HTR-8/SVneo (cell line): Measurements from ENCODE around the gene ALDH3B1.
A peak's percentile ranks its signal among the peaks of the same experiment; 100 is the strongest.

Experiments
- DNase-seq: peaks from one replicate; pipeline ENCODE4 v3.0.0; 2011; ENCODE audit warnings: low spot score, mixed read lengths; ENCODE audit not compliant: insufficient read length
- FAIRE-seq: peaks from 2 replicates; lab custom pipeline; 2011; peaks lifted over from hg19 to GRCh38; lab: Jason Lieb, UNC

Gene ALDH3B1

DNA sequence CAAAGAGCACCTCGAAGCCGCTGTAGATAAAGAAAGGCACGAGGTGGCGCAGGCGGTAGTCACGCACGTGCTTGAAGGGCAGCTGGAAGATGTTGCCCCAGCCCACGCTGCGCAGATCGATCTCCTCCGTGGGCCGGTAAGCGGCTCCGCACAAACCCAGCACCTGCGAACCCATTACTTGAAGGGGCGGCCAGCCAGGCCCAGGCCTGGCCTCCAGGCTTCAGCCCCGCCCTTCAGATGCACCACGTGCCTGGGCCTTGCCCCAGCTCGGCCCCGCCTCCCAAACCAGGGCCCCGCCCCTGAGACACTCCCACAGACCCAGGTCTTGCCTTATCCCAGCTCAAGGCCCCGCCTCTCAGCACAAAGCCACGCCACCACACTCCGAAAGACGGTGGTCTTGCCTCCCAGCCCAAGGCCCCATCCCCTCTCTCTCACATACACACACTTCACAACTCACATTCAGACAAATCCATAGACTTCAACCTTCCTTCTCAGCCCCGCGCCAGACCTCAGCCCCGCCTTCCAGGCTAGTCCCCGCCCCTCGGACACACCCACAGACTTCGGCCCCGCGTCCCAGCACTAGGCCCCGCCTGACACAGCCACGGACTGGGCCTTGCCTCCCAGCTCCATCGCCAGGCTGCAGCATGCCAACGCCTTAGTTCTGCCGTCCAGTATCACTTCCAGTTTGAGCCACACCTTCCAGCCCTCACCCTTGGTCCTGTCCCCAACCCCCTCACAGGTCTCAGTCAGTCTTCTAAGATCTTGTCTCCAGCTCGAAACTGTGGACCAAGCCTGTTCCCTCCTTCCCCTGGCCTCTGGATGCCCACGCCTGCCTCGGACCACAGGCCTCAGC, 13.3 kb upstream of the ALDH3B1 start:
- DNase-seq (no peak), FAIRE-seq (no peak)

DNA sequence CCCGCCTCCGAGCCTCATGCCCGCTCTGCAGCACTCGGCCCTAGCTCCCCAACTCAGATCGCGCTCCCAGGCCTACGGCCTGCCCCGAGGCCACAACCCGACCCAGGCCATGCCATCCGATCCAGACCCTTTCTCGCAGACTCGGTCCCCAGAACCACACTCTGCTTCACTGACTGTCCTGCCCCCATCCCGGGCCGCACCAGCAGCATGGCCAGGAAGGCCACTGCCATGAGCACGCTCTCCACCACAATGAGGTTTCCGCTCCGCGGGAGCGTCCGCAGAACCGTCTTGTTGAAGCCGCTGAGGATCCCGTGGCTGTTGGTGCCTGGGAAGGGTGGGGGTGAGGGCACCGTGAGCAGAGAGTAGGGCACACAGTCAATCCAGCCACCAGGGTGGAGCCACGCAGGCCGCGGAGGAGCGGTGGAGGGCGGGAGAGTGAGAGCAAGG, 12.6 kb upstream of the ALDH3B1 start:
- DNase-seq: no peak
- FAIRE-seq: no peak

DNA sequence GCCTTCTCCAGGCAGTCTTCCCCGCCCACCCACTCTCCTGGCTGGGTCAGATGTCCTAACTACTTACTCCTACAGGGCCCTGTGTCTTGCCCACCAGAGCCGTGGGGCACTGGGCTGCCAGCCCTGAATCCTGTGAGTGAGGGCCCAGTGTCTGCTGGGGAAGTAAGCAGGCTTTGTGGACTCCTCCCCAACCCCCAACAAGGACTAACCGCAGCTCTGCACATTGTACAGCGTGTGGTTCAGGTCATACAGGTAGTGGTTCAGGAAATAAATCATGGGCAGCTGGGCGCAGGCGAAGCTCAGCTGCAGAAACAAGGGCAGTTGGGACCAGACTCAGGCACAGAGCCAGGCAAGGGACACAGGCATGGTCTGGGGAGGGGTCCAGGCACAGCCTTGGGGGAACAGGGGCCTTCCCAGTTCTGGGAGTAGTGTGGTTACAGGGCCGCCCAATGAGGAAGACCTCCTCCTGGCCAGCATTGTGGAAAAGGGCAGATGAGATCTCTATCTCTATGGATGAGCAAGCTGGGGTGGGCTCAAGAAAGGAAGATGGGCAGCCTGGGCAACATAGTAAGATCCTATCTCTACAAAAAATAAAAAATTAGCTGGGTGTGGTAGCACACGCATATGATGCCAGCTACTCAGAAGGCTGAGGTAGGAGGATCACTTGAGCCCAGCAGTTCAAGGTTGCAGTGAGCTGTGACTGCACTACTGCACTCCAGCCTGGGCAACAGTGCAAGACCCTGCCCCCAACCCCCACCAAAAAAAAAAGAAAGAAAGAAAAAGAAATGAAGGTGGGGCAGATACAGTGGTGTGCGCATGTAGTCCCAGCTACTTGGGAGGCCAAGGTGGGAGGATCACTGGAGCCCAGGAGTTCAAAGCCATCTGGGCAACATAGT, 11.7 kb upstream of the ALDH3B1 start:
- FAIRE-seq: no peak
- no peak for DNase-seq

DNA sequence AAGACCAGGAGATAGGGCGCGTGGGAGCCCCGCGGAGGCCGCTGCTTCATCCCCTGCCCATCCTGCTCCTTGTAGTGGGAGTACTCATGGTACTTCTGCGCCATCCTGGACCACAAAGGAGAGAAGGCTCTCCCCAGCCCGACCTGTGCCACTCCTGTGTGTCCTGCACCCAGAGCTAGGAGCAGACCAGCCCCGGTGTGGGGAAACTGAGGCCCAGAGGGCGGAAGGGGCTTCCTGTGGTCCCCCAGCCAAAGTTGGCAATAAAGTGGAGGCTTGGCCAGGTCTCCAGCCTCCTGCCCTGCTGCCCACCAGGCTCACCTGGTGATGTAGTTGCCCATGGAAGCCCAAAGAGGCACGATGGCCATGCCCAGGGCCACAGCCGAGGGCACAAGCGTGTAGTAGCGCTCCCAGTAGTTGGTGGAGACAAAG, 10.9 kb upstream of the ALDH3B1 start:
- DNase-seq (no peak), FAIRE-seq (no peak)

DNA sequence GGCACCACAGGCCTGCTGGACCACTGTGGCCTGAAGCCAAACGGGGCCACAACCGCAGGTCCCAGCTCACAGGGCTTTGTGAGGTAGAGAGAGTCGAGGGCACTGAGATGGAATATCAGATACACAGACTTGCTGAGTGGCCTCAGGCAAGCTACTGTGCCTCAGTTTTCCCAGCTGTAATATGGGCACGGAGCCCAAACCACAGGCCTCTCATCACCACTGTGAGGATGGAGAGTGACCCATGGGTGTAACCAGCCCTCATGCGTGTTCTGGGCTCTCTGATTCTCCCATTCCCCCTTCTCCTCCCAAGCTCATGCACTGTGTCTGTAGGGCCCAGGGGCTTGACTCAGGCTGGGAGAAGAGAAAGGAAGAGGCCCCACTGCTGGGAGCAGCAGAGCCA, 10.4 kb upstream of the ALDH3B1 start:
- FAIRE-seq (no peak), DNase-seq (no peak)

DNA sequence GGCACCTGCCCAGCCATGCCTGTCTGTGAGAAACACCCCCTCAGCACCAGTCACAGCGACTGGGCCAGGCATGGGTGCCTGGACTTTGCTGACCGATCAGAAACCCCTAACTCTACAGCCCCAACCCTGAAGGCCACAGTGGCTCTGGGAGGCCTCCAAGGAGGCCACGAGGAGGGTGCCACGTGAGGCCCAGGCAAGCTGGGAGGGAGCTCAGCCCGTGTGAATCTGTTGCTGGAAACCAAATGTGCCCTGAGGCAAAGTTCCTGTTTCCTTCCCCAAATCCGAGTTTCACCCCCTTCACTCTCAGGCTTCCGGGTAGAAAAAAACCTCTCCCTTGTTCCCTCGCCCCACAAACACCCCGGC, 7.6 kb upstream of the ALDH3B1 start:
- DNase-seq (no peak), FAIRE-seq (no peak)

DNA sequence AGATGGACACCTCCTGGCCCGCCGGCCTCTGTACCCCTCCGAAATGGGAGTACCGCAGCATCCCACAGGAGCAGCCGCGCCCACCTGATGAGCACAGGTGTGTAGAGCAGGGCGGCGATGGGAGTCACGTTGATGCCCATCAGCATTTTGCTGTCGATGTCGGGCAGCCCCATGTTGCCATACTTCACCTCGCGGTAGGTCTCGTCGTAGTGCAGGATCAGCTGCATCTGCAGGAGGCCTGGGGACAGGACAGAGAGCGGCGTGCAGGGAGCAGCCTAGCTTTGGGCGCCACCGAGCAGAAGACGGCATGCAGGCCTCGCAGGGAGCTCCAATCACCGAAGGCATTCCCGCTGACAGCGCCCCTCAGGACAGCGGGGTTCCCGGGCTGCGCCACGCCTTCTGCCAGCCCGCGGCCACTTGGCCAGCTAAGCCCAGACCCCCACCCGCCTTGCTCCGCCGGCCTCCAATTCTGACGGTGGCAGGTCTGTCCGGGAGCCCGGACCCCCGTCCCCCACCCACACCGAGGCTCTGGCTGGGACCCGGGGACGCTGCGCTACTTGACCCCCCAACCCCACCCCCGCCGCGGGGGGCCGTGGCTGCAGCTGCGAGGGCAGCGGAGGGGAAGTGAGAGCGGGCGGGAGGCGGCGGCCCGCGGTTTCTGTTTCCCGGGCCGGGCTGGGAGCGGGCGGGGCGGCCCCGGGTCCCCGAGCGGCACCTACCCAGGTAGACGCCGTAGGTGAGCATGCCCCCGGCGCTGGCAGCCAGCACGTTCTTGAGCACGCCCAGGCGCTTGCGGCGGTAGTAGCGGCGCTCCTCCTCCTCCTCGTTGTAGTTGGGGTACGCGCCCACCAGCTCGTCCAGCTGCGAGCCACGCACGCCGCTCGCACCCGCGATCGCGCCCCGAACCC, 6.9 kb upstream of the ALDH3B1 start:
- no peak for DNase-seq
- FAIRE-seq: peak; percentile 93

DNA sequence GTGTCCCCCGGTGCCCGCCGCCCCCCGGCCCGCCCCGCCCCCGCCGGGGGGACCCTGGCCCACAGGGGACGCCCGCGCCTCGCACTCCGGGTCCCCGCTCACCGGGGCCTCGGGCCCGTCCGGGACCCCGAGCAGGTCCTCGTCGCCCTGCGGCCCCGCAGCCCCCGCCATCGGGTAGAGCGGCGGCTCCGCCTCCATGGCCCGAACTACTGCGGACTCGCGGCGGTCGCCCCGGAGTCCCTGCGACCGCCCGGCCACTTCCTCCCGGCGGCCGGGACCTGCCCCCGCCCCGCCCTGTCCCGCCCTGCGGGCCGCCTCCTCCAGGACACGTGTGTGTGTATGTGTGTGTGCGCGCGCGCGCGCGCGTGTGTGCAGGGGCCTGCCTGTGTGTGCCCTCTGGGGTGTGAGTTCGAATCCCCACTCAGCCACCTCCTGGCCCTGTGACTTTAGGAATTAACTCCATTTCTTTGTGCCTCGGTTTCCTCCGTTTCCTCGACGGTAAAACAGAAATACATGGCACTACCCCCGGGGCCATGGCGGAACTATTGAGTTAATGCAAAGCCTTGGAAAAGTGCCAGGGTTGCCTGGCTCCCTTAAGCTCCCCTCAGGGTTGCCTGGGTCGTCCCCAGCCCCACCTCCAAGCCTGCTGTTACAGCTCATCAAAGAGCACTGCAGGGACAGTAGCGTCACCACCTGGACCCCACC, 6.1 kb upstream of the ALDH3B1 start, which contains the start of gene UNC93B1:
TSS of gene UNC93B1 (minus strand) at position 252 of the 705 bp plus-strand sequence. CDS start at position 198, 54 bp downstream.
- DNase-seq (peak; percentile 93), FAIRE-seq (peak; percentile 98)

DNA sequence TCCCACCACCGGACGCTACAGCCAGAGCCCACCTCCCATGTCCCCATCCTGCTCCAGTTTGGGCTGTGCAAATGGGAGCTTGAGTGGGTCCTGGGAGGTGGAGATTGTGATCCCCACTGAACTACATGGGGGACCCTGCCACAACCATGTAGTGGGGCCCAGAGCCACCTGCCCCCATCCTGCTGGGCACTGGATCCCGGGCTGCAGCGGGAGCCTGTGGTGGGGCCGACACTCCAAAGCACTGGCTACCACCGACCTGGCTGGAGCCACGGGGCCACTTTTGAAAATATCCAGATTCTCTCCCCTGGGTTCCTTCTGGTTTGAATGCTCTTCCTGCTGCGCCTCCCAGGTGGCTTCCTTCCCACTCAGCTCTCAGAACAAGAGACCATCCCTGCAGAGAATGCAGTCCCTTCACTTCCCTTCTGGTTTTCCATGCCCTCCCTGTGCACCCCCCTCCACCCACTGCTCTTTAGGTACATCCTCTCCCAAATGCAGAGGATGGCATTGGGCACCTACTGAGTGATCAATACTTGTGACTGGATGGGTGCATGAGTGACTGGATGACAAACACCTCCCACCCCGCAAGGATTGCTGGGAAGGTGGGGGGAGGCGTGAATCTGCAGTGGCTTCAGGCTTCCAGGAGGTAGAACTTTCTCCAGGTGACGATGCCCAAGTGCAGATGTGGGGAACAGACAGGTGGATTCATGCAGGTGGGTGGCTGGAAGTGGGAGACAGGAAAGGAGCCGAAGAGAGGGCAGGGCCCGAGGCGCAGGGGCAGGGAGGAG, 5.4 kb upstream of the ALDH3B1 start:
- peak; percentile 85 for FAIRE-seq
- no peak for DNase-seq

DNA sequence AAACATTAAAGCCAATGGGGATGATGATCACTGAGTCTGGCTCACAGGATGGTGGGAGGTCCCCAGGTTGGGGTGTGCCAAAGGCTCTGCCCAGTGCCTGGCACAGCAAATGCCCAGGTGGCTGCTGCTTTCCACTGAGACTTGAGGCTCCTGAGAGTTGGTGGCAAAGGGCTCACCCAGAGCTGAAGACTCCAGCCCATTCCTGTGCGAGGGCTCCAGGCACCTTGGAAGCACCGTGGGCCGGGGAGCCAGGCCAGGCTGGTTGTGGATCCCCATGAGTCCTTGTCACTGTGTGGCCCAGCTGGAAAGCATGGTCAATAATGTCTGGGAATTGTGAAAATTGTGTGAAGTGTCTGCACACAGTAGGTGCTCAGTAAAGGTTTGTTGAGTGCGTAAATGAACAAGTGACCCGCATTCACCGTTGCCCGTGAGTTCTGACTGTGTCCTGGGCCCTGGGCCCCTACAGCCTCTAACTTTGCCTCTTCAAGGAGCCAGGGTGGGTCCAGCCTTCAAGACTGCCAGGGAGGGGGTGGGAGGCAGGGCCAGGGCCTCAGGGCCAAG, 3.4 kb upstream of the ALDH3B1 start:
- FAIRE-seq (peak; percentile 62), DNase-seq (no peak)

DNA sequence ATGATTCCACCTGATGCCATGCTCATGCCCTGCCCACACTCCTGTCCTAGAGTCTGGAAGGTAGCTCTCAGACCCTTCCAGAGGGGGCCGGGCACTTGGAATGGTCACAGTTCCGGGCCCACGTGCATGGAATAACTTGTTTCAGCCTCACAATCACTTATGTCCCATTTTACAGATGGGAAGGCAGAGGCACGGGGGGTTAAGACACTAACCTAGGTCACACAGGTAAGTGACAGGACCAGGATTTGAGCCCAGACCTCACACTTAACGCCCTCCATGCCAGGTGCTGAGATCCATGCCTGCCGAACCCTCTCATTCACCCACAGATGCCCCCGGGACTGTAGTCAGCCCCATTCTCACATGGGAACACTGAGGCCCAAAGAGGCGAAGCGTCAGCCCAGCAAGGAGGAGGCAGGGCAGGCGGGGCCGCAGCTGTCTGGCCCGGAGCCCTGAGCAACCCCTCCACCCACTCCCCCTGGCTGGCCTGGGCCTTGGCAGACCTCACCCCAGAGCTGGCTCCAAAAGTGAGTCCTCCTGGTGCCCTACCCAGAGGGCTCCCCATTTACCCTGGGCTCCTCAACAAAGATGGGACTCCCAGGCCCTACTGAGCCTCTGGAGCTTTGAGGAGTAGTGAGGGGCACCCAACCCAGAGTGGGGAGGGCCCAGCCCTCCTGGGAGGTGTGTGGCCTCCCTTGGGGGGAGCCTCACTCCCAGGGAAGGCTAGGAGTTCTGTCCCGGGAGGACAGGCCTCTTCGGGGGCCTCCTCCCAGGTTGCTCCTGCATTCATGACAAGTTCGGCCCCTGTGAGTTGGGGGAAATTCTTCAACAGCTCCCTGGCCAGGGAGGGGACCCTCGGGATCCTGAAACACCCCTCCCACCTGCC, 2.4 kb upstream of the ALDH3B1 start:
- DNase-seq (no peak), FAIRE-seq (peak; percentile 52)

DNA sequence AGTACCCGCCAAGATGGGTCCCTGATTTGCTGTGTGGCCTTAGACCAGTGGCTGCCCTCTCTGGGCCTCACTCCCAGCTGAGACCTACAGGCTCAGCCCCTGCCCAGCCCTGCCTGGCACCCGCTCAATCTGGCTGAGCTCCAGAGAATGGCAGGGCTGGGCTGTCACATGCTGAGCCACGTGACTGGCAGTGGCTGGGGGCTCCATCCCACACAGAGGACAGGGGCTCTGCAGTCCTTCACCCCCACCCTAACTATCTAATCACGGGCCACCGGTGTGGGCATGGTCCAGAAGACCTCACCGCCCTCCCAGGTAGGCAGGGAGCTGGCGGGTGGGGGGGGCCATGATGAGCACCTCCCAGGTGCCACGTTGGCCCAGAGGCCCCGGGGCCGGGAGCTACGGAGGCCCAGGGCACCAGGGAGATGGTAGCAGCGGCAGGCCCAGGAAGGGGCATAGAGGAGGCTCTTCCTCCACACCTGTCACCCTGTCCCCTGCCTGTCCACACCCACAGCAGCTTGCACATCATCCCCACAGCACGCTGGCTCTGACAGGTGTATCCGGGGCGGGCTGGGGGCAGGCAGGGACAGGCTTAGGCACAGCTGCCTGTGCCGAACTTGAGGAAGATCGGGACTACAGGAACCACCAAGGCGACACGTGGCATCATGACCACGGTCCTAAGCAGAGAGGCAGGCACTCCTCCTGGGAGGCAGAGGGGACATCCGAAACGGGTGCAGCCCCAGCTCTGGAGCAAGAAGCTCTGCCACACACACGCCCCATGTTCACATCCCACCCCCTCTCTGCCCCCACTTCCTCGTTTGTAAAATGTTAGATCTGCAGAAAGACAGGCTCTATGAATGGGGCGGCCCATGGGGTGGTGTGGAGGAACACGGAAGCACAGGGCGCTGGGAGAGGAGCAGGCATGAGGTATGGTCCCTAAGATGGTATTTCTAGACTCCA, 1.5 kb upstream of the ALDH3B1 start:
- FAIRE-seq: peak; percentile 89
- no peak for DNase-seq

DNA sequence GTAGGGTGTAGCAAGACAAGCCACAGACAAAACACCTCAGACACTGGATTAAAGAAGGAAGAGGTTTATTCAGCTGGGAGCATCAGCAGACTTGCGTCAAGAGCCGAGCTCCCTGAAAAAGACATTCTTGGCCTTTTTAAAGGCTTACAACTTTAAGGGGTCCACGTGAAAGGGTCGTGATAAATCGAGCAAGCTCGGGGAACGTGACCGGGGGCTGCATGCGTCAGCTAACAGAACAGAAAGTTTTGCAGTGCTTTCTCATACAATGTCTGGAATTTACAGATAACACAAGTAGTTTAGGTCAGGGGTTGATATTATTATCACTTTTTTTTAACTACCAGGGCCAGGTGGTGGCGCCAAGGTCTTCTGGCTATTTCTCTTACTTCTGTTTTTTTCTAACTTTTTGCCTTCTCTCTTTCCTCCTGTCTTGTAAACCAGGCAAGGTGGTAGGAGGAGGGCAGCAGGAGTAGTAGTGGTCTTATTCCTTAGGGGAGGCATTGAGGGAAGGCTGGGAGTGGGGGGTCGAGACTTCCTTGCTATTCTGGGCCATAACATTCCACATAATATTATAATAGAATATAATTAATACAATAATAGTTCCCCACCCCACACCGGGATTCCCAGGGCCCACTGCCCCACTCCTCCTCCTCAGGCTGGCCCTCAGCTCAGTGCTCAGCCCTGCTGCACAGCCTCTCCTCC, 587 bp upstream of the ALDH3B1 start:
- FAIRE-seq (peak; percentile 4), DNase-seq (no peak)

DNA sequence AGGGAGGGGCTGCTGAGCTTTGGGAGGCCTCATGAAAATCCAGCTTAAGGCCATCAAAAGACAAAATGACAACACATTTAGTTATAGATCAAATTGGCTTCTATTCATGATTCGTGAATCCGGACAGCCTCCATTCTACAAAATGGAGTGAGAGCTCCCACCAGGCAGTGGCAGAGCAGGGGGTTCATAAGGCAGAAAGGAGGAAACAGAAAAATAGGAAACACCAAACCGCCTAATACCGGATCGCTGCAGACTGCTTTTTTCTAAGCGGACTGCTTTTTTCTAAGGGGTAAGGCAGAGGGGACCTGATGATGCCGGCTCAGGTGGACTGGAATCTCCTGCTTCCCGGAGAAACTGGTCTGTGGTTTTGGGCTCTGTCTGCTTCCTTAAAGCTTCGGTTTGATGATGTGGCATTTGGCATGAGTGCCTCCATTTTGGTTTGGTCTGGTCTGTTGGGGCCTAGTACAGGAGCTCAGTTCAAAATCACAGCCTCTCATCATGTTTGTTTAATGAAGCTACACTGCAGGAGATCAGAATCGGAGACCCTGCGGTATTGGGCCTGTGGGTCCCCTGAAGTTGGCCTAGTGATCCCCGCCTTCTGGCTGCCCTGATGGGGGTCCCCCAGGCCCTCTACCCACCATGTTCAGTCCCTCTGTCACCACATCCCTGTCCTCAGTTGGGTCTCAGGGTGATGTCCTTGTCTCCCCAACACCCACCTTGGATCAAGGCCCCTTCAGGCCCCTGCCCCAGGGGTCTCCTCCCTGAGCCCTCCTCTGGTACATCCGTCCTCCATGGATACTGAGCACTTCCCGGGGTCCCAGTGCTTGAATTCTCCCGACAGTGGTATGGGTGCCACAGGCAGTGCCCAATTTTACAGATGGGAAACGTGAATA, 1.2 kb downstream of the ALDH3B1 start:
- FAIRE-seq: no peak
- no peak for DNase-seq
